Common myeloid progenitor, CD34-positive (primary cell): ENCODE results near the gene SUDS3.

ENCODE experiments used
- CTCF ChIA-PET: fragments of 350-600 bp; sonication (Branson Sonifier 250); formaldehyde crosslinking; loops from one replicate; lab custom pipeline; 2021; ENCODE audit warnings: antibody characterized with exemption; lab: Charles Lee
- POLR2A ChIA-PET: fragments of 350-600 bp; sonication (Branson Sonifier 250); formaldehyde crosslinking; loops from one replicate; lab custom pipeline; 2021; ENCODE audit warnings: antibody characterized with exemption; lab: Charles Lee
- DNase-seq, 3 donors: peaks; one replicate each; pipeline versions ENCODE4 v3.0.0 to v3.0.0-alpha.2; 2013
- H3K27ac ChIP-seq, 2 experiments: 1 replicate in 1 of 2; 2 replicates in 1 of 2; pipeline ENCODE4 v1.7.0; 2013; ENCODE audit warnings: inconsistent platforms in 2 of 2, low read length in 2 of 2, mild to moderate bottlenecking in 2 of 2, low read depth in 1 of 2, moderate library complexity in 1 of 2; ENCODE audit not compliant: severe bottlenecking in 2 of 2, insufficient read depth in 1 of 2, poor library complexity in 1 of 2
- H3K27me3 ChIP-seq, 5 experiments: replicated peaks in 2 of 5; 1 replicate in 3 of 5; 2 replicates in 2 of 5; pipeline versions ENCODE4 v1.6.1 to v1.7.0; 2013; ENCODE audit warnings: low read length in 4 of 5, mild to moderate bottlenecking in 2 of 5, moderate library complexity in 2 of 5, inconsistent platforms in 1 of 5; ENCODE audit not compliant: insufficient read depth in 5 of 5, control insufficient read depth in 4 of 5
- H3K36me3 ChIP-seq, 4 experiments: 1 replicate in 2 of 4; 2 replicates in 2 of 4; pipeline versions ENCODE4 v1.6.1 to v1.7.0; 2013; ENCODE audit warnings: low read length in 3 of 4, control low read depth in 1 of 4, mild to moderate bottlenecking in 1 of 4; ENCODE audit not compliant: control insufficient read depth in 4 of 4, insufficient read depth in 4 of 4
- H3K4me1 ChIP-seq, 4 experiments: 1 replicate in 3 of 4; 2 replicates in 1 of 4; pipeline versions ENCODE4 v1.6.1 to v1.7.1; 2013; ENCODE audit warnings: low read length in 3 of 4, mild to moderate bottlenecking in 3 of 4, control low read depth in 1 of 4, inconsistent platforms in 1 of 4, moderate library complexity in 1 of 4; ENCODE audit not compliant: control insufficient read depth in 4 of 4, insufficient read depth in 4 of 4; ENCODE audit errors: control extremely low read depth in 1 of 4
- H3K4me3 ChIP-seq, 7 experiments: 1 replicate in 4 of 7; 2 replicates in 3 of 7; pipeline versions ENCODE4 v1.5.1 to v1.7.0; 2013; ENCODE audit warnings: mild to moderate bottlenecking in 7 of 7, low read length in 6 of 7, moderate library complexity in 6 of 7, inconsistent platforms in 2 of 7, low read depth in 2 of 7, control low read depth in 1 of 7; ENCODE audit not compliant: insufficient read depth in 4 of 7, control insufficient read depth in 1 of 7; ENCODE audit errors: extremely low read depth in 1 of 7
- H3K9me3 ChIP-seq, 5 experiments: 1 replicate in 4 of 5; 2 replicates in 1 of 5; pipeline versions ENCODE4 v1.6.1 to v1.7.1; 2013; ENCODE audit warnings: low read length in 4 of 5, mild to moderate bottlenecking in 2 of 5, inconsistent platforms in 1 of 5, low read depth in 1 of 5, moderate library complexity in 1 of 5; ENCODE audit not compliant: control insufficient read depth in 4 of 5, insufficient read depth in 2 of 5; ENCODE audit errors: control extremely low read depth in 1 of 5
- WGBS: methylation state at CpG from one replicate; pipeline ENCODE4 v1.1.5; 2013; ENCODE audit not compliant: insufficient coverage; 5-methylcytosine and 5-hydroxymethylcytosine counted together

SUDS3 gene

GRCh38 chr12:118334241-118334640 lies 42.1 kb upstream of the SUDS3 start:
- no peak for DNase-seq
- Histone ChIP-seq H3K27me3 (no peaks in the 10 kb centered on the region), H3K4me3 (no peak overlapping the region), H3K27ac (no peak overlapping the region), H3K36me3 (peaks cover 0 to 7% (median 5%) of the 10 kb centered on the region in 4 experiments), H3K4me1 (peaks cover 11 to 71% (median 43%) of the 10 kb centered on the region in 4 experiments), H3K9me3 (no peaks in the 10 kb centered on the region)
- ChIA-PET CTCF (interaction anchor here (0.6 to 2.5 kb wide), 4 partner anchors 20 to 34 kb away, joined by 3 to 12 read pairs (median 4); no protein-coding TSS in a partner anchor), POLR2A (no interaction called here)
- WGBS: no CpG with 5 or more reads among the region's 3 CpGs

GRCh38 chr12:118334939-118335567 lies 41.3 kb upstream of the SUDS3 start:
- Histone ChIP-seq H3K9me3 (no peaks in the 10 kb centered on the region), H3K27me3 (no peaks in the 10 kb centered on the region), H3K4me1 (peaks cover 12 to 63% (median 38%) of the 10 kb centered on the region in 4 experiments), H3K4me3 (no peak overlapping the region), H3K36me3 (peaks cover 0 to 7% (median 5%) of the 10 kb centered on the region in 4 experiments), H3K27ac (no peak overlapping the region)
- no CpG with 5 or more reads among the region's 4 CpGs for WGBS
- DNase-seq: peak in 1 of 3 donors; percentile 47
- ChIA-PET CTCF (interaction anchor here (0.6 to 2.5 kb wide), 5 partner anchors 8 to 38 kb away, joined by 3 to 12 read pairs (median 6); partner anchors contain the start of gene TAOK3), POLR2A (interaction anchor here (0.7 kb wide), 1 partner anchor 14 kb away, joined by 3 read pairs; no protein-coding TSS in a partner anchor)

- ChIA-PET CTCF (interaction anchor here (0.9 to 3.6 kb wide), 7 partner anchors 11 to 40 kb away, joined by 3 to 12 read pairs (median 6); partner anchors contain the start of genes SUDS3 and TAOK3), POLR2A (interaction anchor here (1.2 kb wide), 1 partner anchor 22 kb away, joined by 3 read pairs; no protein-coding TSS in a partner anchor)
- no peak for DNase-seq
- no peak overlapping the region for H3K4me3 ChIP-seq
- no peaks in the 10 kb centered on the region for H3K27me3 ChIP-seq
- H3K36me3 ChIP-seq: peaks cover 0 to 7% (median 5%) of the 10 kb centered on the region in 4 experiments
- no CpG with 5 or more reads among the region's 2 CpGs for WGBS
- peaks cover 12 to 60% (median 33%) of the 10 kb centered on the region in 4 experiments for H3K4me1 ChIP-seq
- H3K9me3 ChIP-seq: no peaks in the 10 kb centered on the region
- no peak overlapping the region for H3K27ac ChIP-seq
Measured at GRCh38 chr12:118336123-118336522, 40.2 kb upstream of the SUDS3 start.

GRCh38 chr12:118337194-118337838 lies 39.0 kb upstream of the SUDS3 start:
- POLR2A ChIA-PET: no interaction called here
- WGBS: no CpG with 5 or more reads among the region's 6 CpGs

GRCh38 chr12:118342090-118342489 lies 34.3 kb upstream of the SUDS3 start:
- CTCF ChIA-PET: interaction anchor here (1.0 to 9.7 kb wide), 3 partner anchors 15 to 29 kb away, joined by 3 to 65 read pairs (median 3); no protein-coding TSS in a partner anchor
- Histone ChIP-seq H3K27ac (peak overlapping the region in 1 of 2 experiments; percentile 20), H3K9me3 (no peaks in the 10 kb centered on the region), H3K36me3 (peaks cover 0 to 4% (median 1%) of the 10 kb centered on the region in 4 experiments), H3K4me3 (no peak overlapping the region), H3K27me3 (no peaks in the 10 kb centered on the region), H3K4me1 (peaks cover 20 to 65% (median 39%) of the 10 kb centered on the region in 4 experiments)
- no peak for DNase-seq
- POLR2A ChIA-PET: interaction anchor here (0.7 kb wide), 1 partner anchor 28 kb away, joined by 3 read pairs; no protein-coding TSS in a partner anchor
- no CpG with 5 or more reads among the region's 2 CpGs for WGBS

More at GRCh38 chr12:118337194-118337838, 39.0 kb upstream of the SUDS3 start:
- no peak overlapping the region for H3K27ac ChIP-seq
- no peaks in the 10 kb centered on the region for H3K27me3 ChIP-seq
- CTCF ChIA-PET: interaction anchor here (0.6 to 3.6 kb wide), 5 partner anchors 10 to 39 kb away, joined by 3 to 11 read pairs (median 5); partner anchors contain the start of gene SUDS3
- peaks cover 4 to 54% (median 31%) of the 10 kb centered on the region in 4 experiments for H3K4me1 ChIP-seq
- DNase-seq: no peak
- no peaks in the 10 kb centered on the region for H3K9me3 ChIP-seq
- peaks cover 2 to 7% (median 5%) of the 10 kb centered on the region in 4 experiments for H3K36me3 ChIP-seq
- H3K4me3 ChIP-seq: no peak overlapping the region

GRCh38 chr12:118344829-118345228 lies 31.5 kb upstream of the SUDS3 start:
- Histone ChIP-seq H3K27ac (peak overlapping the region in 1 of 2 experiments; percentile 71), H3K4me3 (peak overlapping the region in 1 of 7 experiments; percentile 1), H3K36me3 (peaks cover 0 to 4% (median 2%) of the 10 kb centered on the region in 4 experiments), H3K9me3 (no peaks in the 10 kb centered on the region), H3K4me1 (peaks cover 23 to 67% (median 39%) of the 10 kb centered on the region in 4 experiments), H3K27me3 (no peaks in the 10 kb centered on the region)
- DNase-seq: no peak
- ChIA-PET CTCF (interaction anchor here (0.7 to 9.7 kb wide), 3 partner anchors 12 to 45 kb away, joined by 4 to 65 read pairs (median 19); no protein-coding TSS in a partner anchor), POLR2A (interaction anchor here (0.6 kb wide), 1 partner anchor 30 kb away, joined by 4 read pairs; no protein-coding TSS in a partner anchor)
